Naive thymus-derived CD4-positive, alpha-beta T cell (primary cell): ENCODE measurements around the gene KCNH6. TPM values are rescaled to one million over a fixed set of nuclear protein-coding genes. Genes with fewer than 3 reads are reported as not detected.

ENCODE experiments used
- ATAC-seq: fragments of 150-1000 bp; cut with Tn5 transposase; 2 replicates; pipeline ENCODE4 v1.10.0; 2021; ENCODE audit warnings: mild to moderate bottlenecking, moderate library complexity
- CTCF ChIA-PET: fragments of 350-600 bp; sonication (Branson Sonifier 250); formaldehyde crosslinking; loops from one replicate; lab custom pipeline; 2021; ENCODE audit warnings: antibody characterized with exemption; lab: Charles Lee
- POLR2A ChIA-PET: fragments of 350-600 bp; sonication (Branson Sonifier 250); formaldehyde crosslinking; loops from one replicate; lab custom pipeline; 2021; ENCODE audit warnings: antibody characterized with exemption, inconsistent platforms; lab: Charles Lee
- DNase-seq, 9 donors: peaks; one replicate each; pipeline versions ENCODE4 v3.0.0 to v3.0.0-alpha.2; 2020 to 2022; ENCODE audit warnings: mixed read lengths in 1 of 9
- H3K27ac ChIP-seq: one replicate; pipeline ENCODE4 v1.7.0; 2013; ENCODE audit warnings: mild to moderate bottlenecking, low read depth, low read length, moderate library complexity
- H3K27me3 ChIP-seq, 2 donors: one replicate each; pipeline ENCODE4 v1.7.0; 2013; ENCODE audit warnings: low read length in 2 of 2, mild to moderate bottlenecking in 2 of 2, moderate library complexity in 2 of 2; ENCODE audit not compliant: control insufficient read depth in 2 of 2, insufficient read depth in 2 of 2
- H3K36me3 ChIP-seq, 3 experiments: 1 replicate in 2 of 3; 2 replicates in 1 of 3; pipeline ENCODE4 v1.7.0; 2013; ENCODE audit warnings: low read length in 3 of 3, mild to moderate bottlenecking in 3 of 3, moderate library complexity in 1 of 3; ENCODE audit not compliant: insufficient read depth in 3 of 3, control insufficient read depth in 2 of 3
- H3K4me1 ChIP-seq, 2 donors: one replicate each; pipeline ENCODE4 v1.7.0; 2013; ENCODE audit warnings: low read length in 2 of 2, mild to moderate bottlenecking in 2 of 2, moderate library complexity in 1 of 2; ENCODE audit not compliant: control insufficient read depth in 2 of 2, insufficient read depth in 2 of 2
- H3K4me3 ChIP-seq: 2 replicates; pipeline ENCODE4 v1.7.0; 2013; ENCODE audit warnings: mild to moderate bottlenecking, low read length
- H3K9me3 ChIP-seq, 3 experiments: 1 replicate in 2 of 3; 2 replicates in 1 of 3; pipeline ENCODE4 v1.7.0; 2013; ENCODE audit warnings: low read length in 3 of 3; ENCODE audit not compliant: control insufficient read depth in 2 of 3
- H3K27ac Mint-ChIP-seq, 9 donors: one replicate each; pipeline ENCODE4 v1.8.0; 2020 to 2022; ENCODE audit warnings: mixed read lengths in 9 of 9, mild to moderate bottlenecking in 8 of 9, moderate library complexity in 5 of 9, inconsistent platforms in 2 of 9
- H3K27me3 Mint-ChIP-seq, 5 donors: one replicate each; pipeline ENCODE4 v1.8.0; 2021 to 2022; ENCODE audit warnings: mixed read lengths in 5 of 5, mild to moderate bottlenecking in 1 of 5
- H3K36me3 Mint-ChIP-seq, 5 donors: one replicate each; pipeline ENCODE4 v1.8.0; 2020 to 2022; ENCODE audit warnings: mixed read lengths in 5 of 5, mild to moderate bottlenecking in 3 of 5, inconsistent platforms in 1 of 5
- H3K4me1 Mint-ChIP-seq, 7 donors: one replicate each; pipeline ENCODE4 v1.8.0; 2020 to 2022; ENCODE audit warnings: mixed read lengths in 7 of 7, mild to moderate bottlenecking in 3 of 7, inconsistent platforms in 1 of 7
- H3K4me3 Mint-ChIP-seq, 10 donors: one replicate each; pipeline ENCODE4 v1.8.0; 2020 to 2022; ENCODE audit warnings: mild to moderate bottlenecking in 10 of 10, mixed read lengths in 10 of 10, moderate library complexity in 6 of 10, inconsistent platforms in 2 of 10
- H3K9me3 Mint-ChIP-seq, 11 donors: one replicate each; pipeline ENCODE4 v1.8.0; 2020 to 2022; ENCODE audit warnings: mixed read lengths in 11 of 11, mild to moderate bottlenecking in 4 of 11, inconsistent platforms in 1 of 11, moderate library complexity in 1 of 11
- intact Hi-C, 2 donors: fragments of 100-400 bp; cut with micrococcal nuclease; formaldehyde crosslinking; loops; one replicate each; pipeline ENCODE4 v1.15.1; 2023
- polyA plus RNA-seq, 2 donors: library from polyadenylated mRNA; unstranded; fragments of 300-500 nt; fragmentation: Illumina TruSeq; gene quantifications; one replicate each; pipeline ENCODE4 v1.2.3, GENCODE V29; 2021
- total RNA-seq, 6 experiments: library from RNA in 5 of 6; stranded (reverse) in 5 of 6; gene quantifications; 1 replicate in 5 of 6; 2 replicates in 1 of 6; pipeline ENCODE4 v1.2.3 and lab custom pipeline; 2021 to 2026

The KCNH6 gene
- total and polyA plus RNA-seq, 7 experiments from 2014 or later, result not detected

- Histone ChIP-seq H3K36me3 (no peaks in the 10 kb centered on the region), H3K4me1 (peaks cover 5 to 14% of the 10 kb centered on the region in 2 donors), H3K27me3 (peaks cover 0 to 12% of the 10 kb centered on the region in 2 donors), H3K27ac (no peak within 1 kb of the TSS), H3K9me3 (no peaks in the 10 kb centered on the region), H3K4me3 (peak within 1 kb of the TSS; percentile 24)
- intact Hi-C loops, result loop anchor here in 1 of 2 donors (2.0 kb wide), 1 partner anchor 30 kb away; the partner anchor contains the start of gene CYB561
- ATAC-seq (peak; percentile 55), DNase-seq (peak in 7 of 9 donors; percentile 15 to 45 (median 19))
- H3K27ac Mint-ChIP-seq, result peak within 1 kb of the TSS in 2 of 9 donors; percentile 9 to 43
- ChIA-PET POLR2A (no interaction called here), CTCF (interaction anchor here (4.2 kb wide), 1 partner anchor 50 kb away, joined by 58 read pairs; no protein-coding TSS in a partner anchor)
- H3K9me3 Mint-ChIP-seq, result no peaks in the 10 kb centered on the region
- H3K36me3 Mint-ChIP-seq, result no peaks in the 10 kb centered on the region
- peaks cover 0 to 18% (median 8%) of the 10 kb centered on the region in 7 donors for H3K4me1 Mint-ChIP-seq
- H3K4me3 Mint-ChIP-seq, result peak within 1 kb of the TSS; percentile 32 to 83 (median 70)
- H3K27me3 Mint-ChIP-seq, result peaks cover 15 to 55% (median 25%) of the 10 kb centered on the region in 5 donors
These were observed 46.2 kb upstream of the KCNH6 start, which contains the start of gene ACE for GRCh38 chr17:63476854-63477479. ACE (plus strand) TSS chr17:63477061; CDS start chr17:63477095, 34 bp downstream.

- DNase-seq, result no peak
These were observed 45.4 kb upstream of the KCNH6 start for GRCh38 chr17:63477480-63478440.

DNA sequence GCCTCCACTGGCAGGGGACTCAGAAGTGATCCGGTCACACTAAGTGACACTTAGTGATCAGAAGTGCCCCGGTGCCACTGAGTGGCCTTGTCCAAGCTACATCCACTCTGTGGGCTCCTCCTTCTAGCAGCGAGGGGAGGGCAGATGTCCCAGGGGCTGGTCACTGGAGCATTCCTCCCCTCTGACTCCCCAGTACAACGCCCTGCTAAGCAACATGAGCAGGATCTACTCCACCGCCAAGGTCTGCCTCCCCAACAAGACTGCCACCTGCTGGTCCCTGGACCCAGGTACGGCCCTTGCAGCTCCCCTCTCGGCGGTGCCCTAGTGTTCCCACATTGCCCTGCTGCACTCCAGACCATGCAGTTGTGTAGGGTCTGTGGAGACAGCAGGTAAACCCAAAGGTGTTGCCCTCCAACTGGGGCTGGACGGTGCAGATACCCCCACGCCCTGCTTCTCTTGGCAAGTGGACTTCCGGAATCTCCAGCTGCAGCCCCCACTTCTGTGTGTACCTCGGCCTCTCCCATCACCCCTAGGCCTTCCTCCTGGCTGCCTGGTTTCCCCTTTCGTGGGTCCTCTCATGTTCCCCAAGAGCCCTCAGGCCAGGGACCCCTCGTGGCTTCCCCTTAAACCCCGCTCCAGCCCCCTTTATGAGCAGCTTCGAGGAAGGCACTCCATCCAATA is 44.2 kb upstream of the KCNH6 start:
- Mint-ChIP-seq H3K27ac (no peak overlapping the region), H3K4me1 (peaks cover 0 to 18% (median 8%) of the 10 kb centered on the region in 7 donors), H3K4me3 (peak overlapping the region in 9 of 10 donors; percentile 13 to 67 (median 49)), H3K27me3 (peaks cover 13 to 44% (median 23%) of the 10 kb centered on the region in 5 donors), H3K36me3 (no peaks in the 10 kb centered on the region), H3K9me3 (no peaks in the 10 kb centered on the region)
- Histone ChIP-seq H3K36me3 (no peaks in the 10 kb centered on the region), H3K9me3 (no peaks in the 10 kb centered on the region), H3K27me3 (peaks cover 0 to 12% of the 10 kb centered on the region in 2 donors), H3K4me3 (no peak overlapping the region), H3K27ac (no peak overlapping the region), H3K4me1 (peaks cover 5 to 14% of the 10 kb centered on the region in 2 donors)
- CTCF ChIA-PET, result interaction anchor here (0.7 to 4.2 kb wide), 7 partner anchors 10 to 841 kb away, joined by 3 to 58 read pairs (median 4); partner anchors contain the start of gene MAP3K3
- ATAC-seq (peak; percentile 84), DNase-seq (peak; percentile 41 to 75 (median 59))
- intact Hi-C loops, result loop anchor here (1.0 to 2.0 kb wide), 4 partner anchors 54 to 134 kb away; no protein-coding TSS in a partner anchor
- POLR2A ChIA-PET, result interaction anchor here (0.8 to 1.1 kb wide), 3 partner anchors 54 to 133 kb away, joined by 3 read pairs; no protein-coding TSS in a partner anchor

More at GRCh38 chr17:63477480-63478440, 45.4 kb upstream of the KCNH6 start:
- H3K27ac ChIP-seq, result no peak overlapping the region
- H3K27me3 ChIP-seq, result peaks cover 0 to 12% of the 10 kb centered on the region in 2 donors
- peak overlapping the region; percentile 32 to 83 (median 70) for H3K4me3 Mint-ChIP-seq
- peaks cover 0 to 18% (median 8%) of the 10 kb centered on the region in 7 donors for H3K4me1 Mint-ChIP-seq
- no peaks in the 10 kb centered on the region for H3K9me3 ChIP-seq
- H3K4me1 ChIP-seq, result peaks cover 5 to 14% of the 10 kb centered on the region in 2 donors
- intact Hi-C loops, result loop anchor here in 1 of 2 donors (2.0 kb wide), 2 partner anchors 31 to 135 kb away; partner anchors contain the start of gene CYB561
- ChIA-PET POLR2A (interaction anchor here (0.8 kb wide), 1 partner anchor 135 kb away, joined by 3 read pairs; no protein-coding TSS in a partner anchor), CTCF (interaction anchor here (0.6 to 4.2 kb wide), 6 partner anchors 9 to 842 kb away, joined by 3 to 58 read pairs (median 3); no protein-coding TSS in a partner anchor)
- no peak for ATAC-seq
- H3K4me3 ChIP-seq, result peak overlapping the region; percentile 8
- no peaks in the 10 kb centered on the region for H3K9me3 Mint-ChIP-seq
- H3K36me3 Mint-ChIP-seq, result no peaks in the 10 kb centered on the region
- peak overlapping the region in 2 of 9 donors; percentile 9 to 43 for H3K27ac Mint-ChIP-seq
- H3K27me3 Mint-ChIP-seq, result peaks cover 14 to 52% (median 23%) of the 10 kb centered on the region in 5 donors
- no peaks in the 10 kb centered on the region for H3K36me3 ChIP-seq

- CTCF ChIA-PET, result interaction anchor here (0.8 to 4.2 kb wide), 5 partner anchors 11 to 142 kb away, joined by 4 to 58 read pairs (median 5); partner anchors contain the start of gene MAP3K3
These were observed 43.5 kb upstream of the KCNH6 start for GRCh38 chr17:63479495-63480184.

DNA sequence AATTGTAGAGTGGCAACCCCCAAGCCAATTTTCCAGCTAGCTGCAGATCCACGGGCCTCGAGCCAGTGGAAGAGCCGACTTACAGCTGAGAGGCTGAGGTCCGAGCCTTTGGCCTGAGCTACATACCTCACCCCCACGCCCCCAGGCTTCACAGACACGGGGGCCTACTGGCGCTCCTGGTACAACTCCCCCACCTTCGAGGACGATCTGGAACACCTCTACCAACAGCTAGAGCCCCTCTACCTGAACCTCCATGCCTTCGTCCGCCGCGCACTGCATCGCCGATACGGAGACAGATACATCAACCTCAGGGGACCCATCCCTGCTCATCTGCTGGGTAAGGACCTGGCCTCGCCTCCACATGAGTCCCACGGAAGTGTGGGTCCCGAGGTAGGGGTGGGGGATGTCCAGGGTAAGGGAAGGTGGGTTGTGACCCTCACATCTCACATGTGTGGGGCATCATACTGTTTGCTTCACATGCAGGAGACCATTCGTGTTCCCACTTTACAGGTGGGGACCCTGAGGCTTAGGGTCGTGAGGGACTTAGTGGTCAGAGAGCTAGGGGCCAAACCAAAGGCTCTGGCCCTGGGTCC is 42.9 kb upstream of the KCNH6 start:
- Mint-ChIP-seq H3K27me3 (peaks cover 6 to 32% (median 22%) of the 10 kb centered on the region in 5 donors), H3K36me3 (no peaks in the 10 kb centered on the region), H3K4me3 (no peak overlapping the region), H3K27ac (no peak overlapping the region), H3K9me3 (no peaks in the 10 kb centered on the region), H3K4me1 (peaks cover 0 to 15% (median 8%) of the 10 kb centered on the region in 7 donors)
- Histone ChIP-seq H3K36me3 (no peaks in the 10 kb centered on the region), H3K27me3 (peaks cover 0 to 12% of the 10 kb centered on the region in 2 donors), H3K27ac (no peak overlapping the region), H3K9me3 (no peaks in the 10 kb centered on the region), H3K4me1 (peaks cover 5 to 14% of the 10 kb centered on the region in 2 donors), H3K4me3 (no peak overlapping the region)
- ATAC-seq (no peak), DNase-seq (no peak)
- ChIA-PET CTCF (interaction anchor here (1.0 to 4.2 kb wide), 3 partner anchors 41 to 63 kb away, joined by 4 to 58 read pairs (median 5); no protein-coding TSS in a partner anchor), POLR2A (no interaction called here)
- intact Hi-C loops, result no loop called here

More at GRCh38 chr17:63479495-63480184, 43.5 kb upstream of the KCNH6 start:
- Histone ChIP-seq H3K36me3 (no peaks in the 10 kb centered on the region), H3K4me3 (no peak overlapping the region), H3K27me3 (peaks cover 0 to 12% of the 10 kb centered on the region in 2 donors), H3K27ac (no peak overlapping the region), H3K4me1 (peaks cover 5 to 14% of the 10 kb centered on the region in 2 donors), H3K9me3 (no peaks in the 10 kb centered on the region)
- Mint-ChIP-seq H3K36me3 (no peaks in the 10 kb centered on the region), H3K27me3 (peaks cover 7 to 39% (median 22%) of the 10 kb centered on the region in 5 donors), H3K4me3 (peak overlapping the region in 1 of 10 donors; percentile 67), H3K27ac (no peak overlapping the region), H3K9me3 (no peaks in the 10 kb centered on the region), H3K4me1 (peaks cover 0 to 15% (median 8%) of the 10 kb centered on the region in 7 donors)
- DNase-seq (no peak), ATAC-seq (no peak)
- POLR2A ChIA-PET, result interaction anchor here (0.9 to 1.1 kb wide), 2 partner anchors 54 to 72 kb away, joined by 3 read pairs; no protein-coding TSS in a partner anchor
- intact Hi-C loops, result loop anchor here (1.0 to 2.0 kb wide), 4 partner anchors 54 to 133 kb away; no protein-coding TSS in a partner anchor
